Measurements from ENCODE around the gene TRIM14.

Gene TRIM14

DNA sequence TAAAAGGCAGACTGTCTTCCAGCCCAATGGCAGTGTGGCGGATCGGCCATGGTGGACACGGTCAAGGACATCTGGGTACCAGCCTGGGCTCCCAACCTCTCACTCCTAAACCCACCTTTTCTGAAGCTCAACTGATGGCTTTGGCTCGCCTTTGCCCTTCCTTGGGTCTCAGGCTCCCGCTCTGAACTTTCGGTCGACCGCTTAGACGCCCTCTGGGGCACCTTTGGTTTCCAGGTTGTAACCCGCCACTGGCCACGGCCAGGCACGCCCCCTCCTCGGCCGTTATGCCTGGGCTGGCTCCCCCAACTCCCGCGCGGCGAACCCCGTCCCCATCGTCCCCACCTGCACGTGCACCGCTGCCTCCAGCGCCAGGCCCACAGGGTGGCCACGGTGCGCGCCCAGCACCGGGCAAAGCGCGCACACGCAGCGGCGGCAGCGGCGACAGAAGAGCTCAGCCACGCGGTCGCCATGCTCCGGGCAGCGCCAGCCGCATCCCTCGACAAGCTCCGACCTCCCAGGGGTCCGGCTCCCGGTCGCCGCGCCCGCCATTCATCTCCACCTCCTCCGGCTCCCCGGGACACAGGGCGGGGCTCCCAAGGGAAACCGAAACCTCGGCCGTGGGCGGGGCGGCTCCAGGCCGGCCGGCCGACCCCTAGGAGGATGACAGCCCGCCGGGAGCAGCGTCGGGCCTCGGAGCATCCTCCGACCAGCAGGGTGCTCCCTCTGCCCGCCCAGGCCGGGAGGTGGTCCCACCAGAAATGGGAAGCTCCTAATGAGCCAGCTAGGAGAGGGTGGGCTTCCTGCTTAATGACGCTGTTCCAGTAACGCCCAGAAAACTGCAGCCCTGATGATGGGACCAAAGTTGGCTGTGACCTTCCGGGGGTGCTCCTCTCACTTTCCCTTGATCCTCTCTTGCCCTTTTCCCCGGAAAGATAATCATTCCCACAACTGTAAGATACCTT is at the start of gene TRIM14:
Gene TRIM14, minus strand, starts transcription at position 583 of the 962 bp plus-strand sequence. Its CDS starts 34 bp downstream, at position 549.
- peak; percentile 32 to 41 for DNase-seq (ENCODE audit: extremely low read depth in 1 of 2, low read depth in 1 of 2)

- no peak for DNase-seq (ENCODE audit: extremely low read depth in 1 of 2, low read depth in 1 of 2)
Measured at GRCh38 chr9:98168153-98168780, 49.2 kb upstream of the TRIM14 start.

- no peak for DNase-seq (ENCODE audit: extremely low read depth in 1 of 2, low read depth in 1 of 2)
Measured at GRCh38 chr9:98164912-98165311, 45.9 kb upstream of the TRIM14 start.

DNA sequence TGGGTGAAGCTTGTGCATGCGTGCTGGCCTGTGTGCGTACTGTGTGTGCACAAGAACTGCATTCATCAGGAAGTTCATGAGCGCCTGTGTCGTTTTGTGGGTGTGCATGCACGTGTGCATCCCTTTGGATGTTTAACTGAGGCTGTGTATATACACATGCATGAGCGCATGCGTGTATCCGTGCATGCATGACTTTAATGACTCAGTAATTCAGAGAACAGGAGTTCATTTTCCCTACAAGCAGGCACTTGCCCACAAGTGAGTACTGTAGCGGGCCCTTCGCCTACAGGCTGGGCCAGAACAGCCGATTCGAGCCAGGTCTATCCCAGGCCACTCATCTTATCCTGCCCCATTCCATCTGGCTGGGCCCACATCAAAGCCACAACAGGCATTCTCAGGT is 43.6 kb upstream of the TRIM14 start:
- DNase-seq (ENCODE audit: extremely low read depth in 1 of 2, low read depth in 1 of 2): no peak

DNA sequence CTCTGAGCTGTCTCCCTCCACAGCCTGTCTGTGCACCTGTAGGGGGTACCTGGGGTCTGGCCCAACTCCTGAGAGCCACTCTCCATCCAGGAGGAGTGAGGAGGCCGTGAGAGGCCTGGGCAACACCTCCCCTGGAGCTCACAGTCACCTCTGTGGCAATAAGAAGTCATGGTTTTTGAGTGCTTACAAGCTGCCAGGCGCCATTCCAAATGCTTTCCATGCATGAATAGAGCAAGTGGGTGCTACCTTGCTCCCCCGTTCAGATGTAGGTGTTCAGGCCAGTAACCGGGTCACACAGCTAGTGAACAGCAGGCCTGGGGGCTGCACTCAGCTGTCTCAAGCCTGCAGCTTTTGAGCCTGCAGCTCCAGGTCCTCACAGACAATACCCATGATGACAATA is 42.8 kb upstream of the TRIM14 start:
- DNase-seq (ENCODE audit: extremely low read depth in 1 of 2, low read depth in 1 of 2): no peak

GRCh38 chr9:98159790-98160189 is 40.8 kb upstream of the TRIM14 start:
- no peak for DNase-seq (ENCODE audit: extremely low read depth in 1 of 2, low read depth in 1 of 2)

- no peak for DNase-seq (ENCODE audit: extremely low read depth in 1 of 2, low read depth in 1 of 2)
Measured at GRCh38 chr9:98159301-98159700, 40.3 kb upstream of the TRIM14 start.

DNA sequence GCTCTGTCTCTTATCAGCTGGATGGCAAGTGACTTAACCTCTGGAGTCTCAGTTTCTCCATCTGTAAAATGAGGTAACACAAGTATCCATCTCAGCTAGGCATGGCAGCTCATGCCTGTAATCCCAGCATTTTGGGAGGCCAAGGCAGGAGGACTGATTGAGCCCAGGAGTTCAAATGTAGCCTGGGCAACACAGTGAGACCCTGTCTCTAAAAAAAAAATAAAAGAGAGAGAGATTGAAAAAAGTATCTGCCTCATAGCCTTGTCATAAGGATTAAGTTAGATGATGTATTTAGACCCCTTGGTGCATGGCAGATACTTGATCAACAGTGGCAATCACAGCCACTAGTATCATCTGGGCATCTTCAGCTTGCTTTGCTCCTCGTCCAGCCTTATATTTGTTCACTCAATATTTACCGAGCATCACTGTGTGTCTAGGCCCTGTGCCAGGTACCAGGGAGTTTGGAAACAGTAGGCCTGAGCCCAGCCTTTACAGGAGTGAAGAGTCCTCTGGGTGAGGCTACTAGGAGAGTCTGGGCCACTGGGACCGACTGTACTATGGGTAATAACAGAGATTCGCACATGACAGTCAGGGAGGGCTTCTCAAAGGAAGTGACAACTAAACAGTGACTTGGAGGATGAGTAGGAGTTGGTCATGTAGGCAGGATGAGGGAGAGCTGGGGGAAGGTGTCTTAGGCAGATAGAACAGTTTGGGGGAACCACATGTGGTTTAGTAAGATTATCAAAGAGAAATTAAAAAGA is 39.2 kb upstream of the TRIM14 start:
- no peak for DNase-seq (ENCODE audit: extremely low read depth in 1 of 2, low read depth in 1 of 2)

GRCh38 chr9:98157372-98157771 is 38.4 kb upstream of the TRIM14 start:
- DNase-seq (ENCODE audit: extremely low read depth in 1 of 2, low read depth in 1 of 2): no peak

GRCh38 chr9:98154678-98155077 is 35.7 kb upstream of the TRIM14 start:
- DNase-seq (ENCODE audit: extremely low read depth in 1 of 2, low read depth in 1 of 2): no peak

DNA sequence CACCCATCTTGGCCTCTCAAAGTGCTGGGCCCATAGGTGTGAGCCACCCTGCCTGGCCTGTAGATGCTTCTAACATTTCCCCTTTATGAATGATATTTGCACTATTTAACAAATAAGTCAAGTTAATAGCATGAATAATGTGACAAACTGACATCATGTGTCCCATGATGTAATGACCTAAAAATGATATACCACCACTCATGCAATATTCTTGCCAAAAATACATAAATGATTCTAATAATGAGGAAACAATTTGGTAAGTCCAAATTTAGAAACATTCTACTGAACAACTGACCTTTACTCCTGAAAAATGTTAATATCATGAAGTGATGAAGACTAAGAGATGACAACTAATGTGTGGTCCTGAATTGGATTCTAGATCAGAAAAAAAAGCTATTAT is 33.5 kb upstream of the TRIM14 start:
- no peak for DNase-seq (ENCODE audit: extremely low read depth in 1 of 2, low read depth in 1 of 2)

DNA sequence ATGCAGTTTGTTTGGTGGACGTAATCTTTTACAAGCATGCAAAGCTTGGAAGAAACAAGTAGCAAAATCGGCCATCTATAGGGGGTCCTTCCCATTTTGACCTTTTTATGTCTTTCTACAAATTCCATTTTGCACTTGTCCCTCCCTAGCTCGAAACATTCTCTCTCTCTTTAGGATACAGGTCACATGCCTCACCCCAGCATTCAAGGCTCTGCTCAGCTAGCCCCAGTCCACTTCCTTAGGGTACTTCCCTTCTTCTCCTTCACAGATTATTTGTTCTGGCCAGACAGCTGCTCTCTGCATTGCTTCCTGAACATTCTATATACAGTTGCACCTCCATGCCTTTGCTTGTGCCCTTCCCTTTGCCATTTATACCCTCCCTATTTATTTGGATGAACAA is 31.7 kb upstream of the TRIM14 start:
- DNase-seq (ENCODE audit: extremely low read depth in 1 of 2, low read depth in 1 of 2): no peak

DNA sequence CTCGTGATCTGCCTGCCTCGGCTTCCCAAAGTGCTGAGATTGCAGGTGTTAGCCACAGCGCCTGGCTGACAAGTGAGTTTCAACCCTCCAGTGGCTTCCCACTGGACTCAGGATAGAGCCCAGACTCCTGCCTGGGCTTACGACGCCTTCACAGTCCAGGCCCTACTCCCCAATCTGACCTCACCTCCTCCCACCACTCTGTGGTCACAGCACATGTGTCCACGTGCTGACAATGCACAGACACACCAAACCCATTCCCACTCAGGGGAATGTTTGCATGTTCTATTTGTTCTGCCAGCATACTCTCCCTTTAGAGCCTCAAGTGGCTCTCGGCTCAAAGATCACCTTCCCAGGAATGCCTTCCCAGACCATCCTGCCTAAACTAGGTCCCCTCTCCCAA is 31.1 kb upstream of the TRIM14 start:
- DNase-seq (ENCODE audit: extremely low read depth in 1 of 2, low read depth in 1 of 2): no peak

DNA sequence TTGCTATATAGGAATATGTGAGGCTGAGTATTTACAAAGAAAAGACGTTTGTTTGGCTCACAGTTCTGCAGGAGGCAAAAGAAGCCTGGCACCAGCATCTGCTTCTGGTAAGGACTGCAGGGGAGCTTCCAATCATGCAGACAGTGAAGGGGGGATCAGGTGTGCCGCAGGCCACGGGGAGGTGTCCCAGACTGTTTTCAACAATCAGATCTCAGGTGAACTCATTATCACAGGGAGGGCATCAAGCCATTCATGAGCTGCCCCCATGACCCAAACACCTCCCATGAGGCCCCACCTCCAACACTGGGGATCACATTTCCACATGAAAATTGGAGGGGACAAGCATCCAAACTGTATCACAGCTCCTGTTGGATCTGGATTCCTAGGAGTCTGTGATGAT is 30.4 kb upstream of the TRIM14 start:
- no peak for DNase-seq (ENCODE audit: extremely low read depth in 1 of 2, low read depth in 1 of 2)

GRCh38 chr9:98148486-98148885 is 29.5 kb upstream of the TRIM14 start:
- DNase-seq (ENCODE audit: extremely low read depth in 1 of 2, low read depth in 1 of 2): no peak

DNA sequence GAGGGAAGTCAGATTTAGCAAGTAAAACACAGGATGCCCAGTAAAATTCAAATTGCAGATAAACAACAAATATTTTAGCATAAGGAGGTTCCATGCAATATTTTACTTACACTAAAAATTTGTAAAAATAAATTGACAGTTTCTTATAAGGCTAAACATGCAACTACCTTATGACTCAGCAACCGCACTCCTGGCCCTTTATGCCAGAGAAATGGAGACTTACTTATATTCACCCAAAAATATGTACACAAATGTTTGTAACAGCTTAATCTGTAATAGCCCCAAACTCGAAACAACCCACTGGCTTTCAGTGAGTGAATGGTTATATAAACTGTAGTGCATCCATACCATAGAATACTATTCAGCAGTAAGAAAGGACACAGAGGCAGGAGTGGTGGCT is 28.6 kb upstream of the TRIM14 start:
- DNase-seq (ENCODE audit: extremely low read depth in 1 of 2, low read depth in 1 of 2): no peak

DNA sequence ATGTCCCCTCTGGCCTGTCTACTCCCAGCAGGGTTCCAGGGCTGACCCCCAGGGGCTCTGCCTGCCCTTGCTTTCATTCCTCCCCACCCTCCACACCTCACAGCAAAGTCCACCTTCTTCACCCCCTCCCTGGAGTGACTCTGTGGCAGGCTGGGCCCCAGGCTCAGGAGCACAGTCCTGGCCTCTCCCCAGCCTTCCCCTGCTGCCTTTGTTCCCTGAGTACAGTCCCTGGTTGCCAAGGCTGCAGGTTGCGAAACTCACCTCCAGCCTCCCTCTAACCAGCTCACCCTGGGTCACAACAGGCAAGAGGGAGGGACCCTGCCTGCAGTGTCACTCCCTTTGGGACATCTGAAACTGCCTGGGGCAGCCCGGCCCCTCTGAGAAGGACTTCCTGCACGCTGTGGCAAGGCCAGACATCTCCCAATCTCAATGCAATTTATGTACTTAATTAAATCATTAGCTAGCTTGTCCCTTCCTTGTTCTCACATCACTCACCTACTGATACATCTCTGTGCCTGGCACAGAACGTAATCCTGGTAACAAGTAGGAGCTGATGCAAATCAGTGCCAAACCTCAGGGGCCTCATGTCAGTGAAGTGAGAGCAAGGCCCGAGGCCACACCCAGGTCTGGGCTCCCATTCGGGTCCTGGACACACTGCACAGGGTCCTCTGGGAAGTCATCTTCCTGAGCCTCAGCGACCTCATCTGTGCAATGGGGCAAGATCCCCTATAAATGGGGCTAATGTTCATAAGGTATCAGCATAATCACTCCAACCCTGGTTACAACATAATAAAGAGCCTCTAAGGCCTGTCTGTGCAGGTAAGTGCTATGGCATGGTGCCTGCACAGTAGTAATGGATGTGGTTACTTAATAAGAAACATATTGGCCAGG is 27.3 kb upstream of the TRIM14 start:
- DNase-seq (ENCODE audit: extremely low read depth in 1 of 2, low read depth in 1 of 2): no peak

DNA sequence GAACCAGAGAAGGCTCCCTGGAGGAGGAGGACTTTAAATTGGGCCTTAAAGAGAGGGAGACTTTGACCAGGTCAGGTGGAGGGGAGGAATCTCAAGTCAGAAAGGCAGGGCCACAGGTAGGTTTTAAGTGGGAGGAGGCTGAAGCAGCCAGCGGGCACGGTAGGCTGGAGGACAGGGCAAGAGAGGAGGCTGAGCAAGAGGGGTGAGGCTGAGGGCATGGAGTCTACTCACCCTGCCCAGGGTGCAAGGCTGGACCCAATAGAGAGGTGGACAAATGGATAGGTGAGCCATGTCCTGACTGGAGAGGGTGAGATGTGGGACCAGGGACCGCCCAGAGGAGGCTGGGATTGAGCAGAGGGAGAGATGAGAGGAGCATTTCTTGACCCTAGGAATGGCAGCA is 25.6 kb upstream of the TRIM14 start:
- DNase-seq (ENCODE audit: extremely low read depth in 1 of 2, low read depth in 1 of 2): no peak

DNA sequence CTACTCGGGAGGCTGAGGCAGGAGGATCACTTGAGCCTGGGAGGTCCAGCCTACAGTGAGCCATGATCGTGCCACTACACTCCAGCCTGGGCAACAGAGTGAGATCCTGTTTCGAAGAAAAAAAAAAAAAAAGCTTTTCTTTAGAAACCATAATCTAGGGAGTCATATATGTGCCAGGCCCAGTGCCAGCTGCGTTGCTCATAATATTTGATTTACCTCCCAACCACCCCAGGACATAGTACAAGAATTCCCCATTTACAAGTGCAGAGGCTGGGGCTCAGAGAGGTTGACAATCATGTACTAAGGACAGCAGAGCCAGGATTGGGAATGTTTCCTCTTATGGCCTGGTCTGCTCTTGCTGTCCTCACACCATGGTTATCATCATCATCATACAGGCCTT is 25.1 kb upstream of the TRIM14 start:
- no peak for DNase-seq (ENCODE audit: extremely low read depth in 1 of 2, low read depth in 1 of 2)

GRCh38 chr9:98142925-98143481 is 24.0 kb upstream of the TRIM14 start:
- no peak for DNase-seq (ENCODE audit: extremely low read depth in 1 of 2, low read depth in 1 of 2)
